ENCODE measurements around the gene CHSY1. TPM values are rescaled to one million over a fixed set of nuclear protein-coding genes. Genes with fewer than 3 reads are reported as not detected.

Gene CHSY1
- total and polyA plus RNA-seq, 2 of the 13 experiments (the other 11 are each of a cell fraction or from before 2014, with no cell fraction given), result 13.3 to 13.7 TPM

GRCh38 chr15:101273534-101273933 is 21.7 kb upstream of the CHSY1 start:
- no peak for ATAC-seq
- H3K9me3 ChIP-seq (ENCODE audit: low read length), result no peaks in the 10 kb centered on the region
- TF ChIP-seq ARID2 (CRISPR knock-in tag; IDR thresholded peaks at IDR 0.05; ENCODE audit: borderline replicate concordance) (no peak), FOXA3 (CRISPR knock-in tag; IDR thresholded peaks at IDR 0.05) (no peak), ZNF292 (CRISPR knock-in tag; IDR thresholded peaks at IDR 0.05; ENCODE audit: borderline replicate concordance, low read depth) (no peak), RAD21 (CRISPR knock-in tag; IDR thresholded peaks at IDR 0.05) (no peak), ZNF446 (CRISPR knock-in tag; IDR thresholded peaks at IDR 0.05) (no peak), RELA (CRISPR knock-in tag; IDR thresholded peaks at IDR 0.05) (no peak), ZNF747 (CRISPR knock-in tag; IDR thresholded peaks at IDR 0.05; ENCODE audit: borderline replicate concordance) (no peak)

GRCh38 chr15:101272584-101272983 is 20.7 kb upstream of the CHSY1 start:
- no peak overlapping the region for H3K27ac ChIP-seq (ENCODE audit: extremely low read length, insufficient read depth, low read length)
- DNase-seq (ENCODE audit: low spot score) (no peak), FAIRE-seq (no peak), ATAC-seq (no peak)
- no peak overlapping the region for H3K4me2 ChIP-seq (ENCODE audit: low read depth, low read length)
- CTCF ChIA-PET (ENCODE audit: low intra/inter-chr PET ratio, low total read pairs), result no interaction called here
- no TSS peak for BruUV-seq (replicated peaks)
- TF ChIP-seq SOX5 (CRISPR knock-in tag; IDR thresholded peaks at IDR 0.05; ENCODE audit: borderline replicate concordance), result no peak
- no peak for TF ChIP-seq CEBPZ (IDR thresholded peaks at IDR 0.05; ENCODE audit: low read length)
- TF ChIP-seq CENPT (CRISPR knock-in tag; IDR thresholded peaks at IDR 0.05; ENCODE audit: low read depth), result no peak
- no peak for TF ChIP-seq ZNF619 (CRISPR knock-in tag; IDR thresholded peaks at IDR 0.05)
- no peaks in the 10 kb centered on the region; the same call in 1 of the 2 replicates for H4K20me1 ChIP-seq (ENCODE audit: insufficient read depth, low read length)
- POLR2A ChIA-PET, result no interaction called here
- H3K9me3 ChIP-seq (ENCODE audit: low read length), result no peaks in the 10 kb centered on the region
- WGBS (ENCODE audit: low lambda C conversion rate), result 98% methylated on average over 9 of the region's 9 CpGs
- intact Hi-C loops (cut with micrococcal nuclease; ENCODE audit: unreplicated experiment) (no loop called here), in situ Hi-C loops (cut with HindIII; ENCODE audit: extremely low pct_ligation_motif_present, low pct_unique_long_range_greater_than_20kb) (loop anchor here (25.0 kb wide), 2 partner anchors 360 to 610 kb away; partner anchors contain the start of gene LRRK1)
- peaks cover 14 to 52% of the 10 kb centered on the region in 2 experiments for H3K36me3 ChIP-seq (replicated peaks in 1 of 2; ENCODE audit: control insufficient read depth in 1 of 2, insufficient read depth in 2 of 2, low read length in 2 of 2)
- peaks cover 20% of the 10 kb centered on the region for H3K79me2 ChIP-seq (ENCODE audit: insufficient read depth, low read length)
- H3K4me1 ChIP-seq (ENCODE audit: insufficient read depth, low read length), result peaks cover 14% of the 10 kb centered on the region
- H3K4me3 ChIP-seq (replicated peaks in 1 of 3; ENCODE audit: insufficient read depth in 1 of 3, low read depth in 2 of 3, low read length in 3 of 3), result no peak overlapping the region
- H2AFZ ChIP-seq (ENCODE audit: low read length), result no peak overlapping the region
- H3K27me3 ChIP-seq (ENCODE audit: control insufficient read depth in 1 of 2, insufficient read depth in 2 of 2, low read length in 2 of 2), result no peaks in the 10 kb centered on the region; a peak in 1 of 5 replicates
- no peak overlapping the region for H3K9ac ChIP-seq (ENCODE audit: insufficient read depth, low read depth, low read length)

More at GRCh38 chr15:101273534-101273933, 21.7 kb upstream of the CHSY1 start:
- H3K36me3 ChIP-seq (replicated peaks in 1 of 2; ENCODE audit: control insufficient read depth in 1 of 2, insufficient read depth in 2 of 2, low read length in 2 of 2), result peaks cover 14 to 52% of the 10 kb centered on the region in 2 experiments
- BruUV-seq (replicated peaks), result no TSS peak
- H2AFZ ChIP-seq (ENCODE audit: low read length), result no peak overlapping the region
- peaks cover 20% of the 10 kb centered on the region for H3K79me2 ChIP-seq (ENCODE audit: insufficient read depth, low read length)
- H3K9ac ChIP-seq (ENCODE audit: insufficient read depth, low read depth, low read length), result no peak overlapping the region
- no peak overlapping the region for H3K4me2 ChIP-seq (ENCODE audit: low read depth, low read length)
- FAIRE-seq, result no peak
- in situ Hi-C loops (cut with HindIII; ENCODE audit: extremely low pct_ligation_motif_present, low pct_unique_long_range_greater_than_20kb) (loop anchor here (25.0 kb wide), 2 partner anchors 361 to 611 kb away; partner anchors contain the start of gene LRRK1), intact Hi-C loops (cut with micrococcal nuclease; ENCODE audit: unreplicated experiment) (no loop called here)
- H3K27me3 ChIP-seq (ENCODE audit: control insufficient read depth in 1 of 2, insufficient read depth in 2 of 2, low read length in 2 of 2), result no peaks in the 10 kb centered on the region; a peak in 1 of 5 replicates
- H4K20me1 ChIP-seq (ENCODE audit: insufficient read depth, low read length), result no peaks in the 10 kb centered on the region; the same call in 1 of the 2 replicates
- H3K4me3 ChIP-seq (replicated peaks in 1 of 3; ENCODE audit: insufficient read depth in 1 of 3, low read depth in 2 of 3, low read length in 3 of 3), result no peak overlapping the region
- CTCF ChIA-PET (ENCODE audit: low intra/inter-chr PET ratio, low total read pairs), result no interaction called here
- peaks cover 23% of the 10 kb centered on the region for H3K4me1 ChIP-seq (ENCODE audit: insufficient read depth, low read length)
- no peak for DNase-seq (ENCODE audit: low spot score)
- POLR2A ChIA-PET, result no interaction called here
- WGBS (ENCODE audit: low lambda C conversion rate), result 77% methylated on average over 5 of the region's 5 CpGs
- H3K27ac ChIP-seq (ENCODE audit: extremely low read length, insufficient read depth, low read length), result no peak overlapping the region

All from HepG2 (cell line).